Kidney epithelial cell (primary cell): ENCODE measurements around the gene TTYH2. TPM values are rescaled to one million over a fixed set of nuclear protein-coding genes. Genes with fewer than 3 reads are reported as not detected.
"Not testable (repeated sequence)": the region's sequence is repeated elsewhere in the genome, so short reads cannot be mapped to it uniquely, and the experiment has no call there.

Experiments
- DNase-seq: peaks from one replicate; pipeline ENCODE4 v3.0.0-alpha.2; 2010; ENCODE audit warnings: low read depth
- H3K27me3 ChIP-seq: 2 replicates; pipeline ENCODE4 v1.6.0; 2011; ENCODE audit warnings: low read length; ENCODE audit not compliant: control insufficient read depth, insufficient read depth
- H3K36me3 ChIP-seq: 2 replicates; pipeline ENCODE4 v1.5.1; 2011; ENCODE audit warnings: low read length; ENCODE audit not compliant: control insufficient read depth, insufficient read depth
- H3K4me3 ChIP-seq: 2 replicates; pipeline ENCODE4 v1.5.1; 2011; ENCODE audit warnings: low read depth, mild to moderate bottlenecking, control low read depth, low read length
- total RNA-seq: library from RNA; depleted of rRNA; stranded (reverse); fragments of >200 nt; gene quantifications from 2 replicates; pipeline ENCODE4 v1.2.3, GENCODE V29; 2015
- TF ChIP-seq, protein P1 (sequence below): IDR thresholded peaks from 2 replicates; pipeline ENCODE4 v1.5.1; 2011; ENCODE audit warnings: mild to moderate bottlenecking, moderate library complexity, low read length, control low read depth, inconsistent platforms; ENCODE audit not compliant: insufficient read depth, poor library complexity, severe bottlenecking

Gene TTYH2
- total RNA-seq, 1 donor from 2014 or later: 1.1 TPM

DNA sequence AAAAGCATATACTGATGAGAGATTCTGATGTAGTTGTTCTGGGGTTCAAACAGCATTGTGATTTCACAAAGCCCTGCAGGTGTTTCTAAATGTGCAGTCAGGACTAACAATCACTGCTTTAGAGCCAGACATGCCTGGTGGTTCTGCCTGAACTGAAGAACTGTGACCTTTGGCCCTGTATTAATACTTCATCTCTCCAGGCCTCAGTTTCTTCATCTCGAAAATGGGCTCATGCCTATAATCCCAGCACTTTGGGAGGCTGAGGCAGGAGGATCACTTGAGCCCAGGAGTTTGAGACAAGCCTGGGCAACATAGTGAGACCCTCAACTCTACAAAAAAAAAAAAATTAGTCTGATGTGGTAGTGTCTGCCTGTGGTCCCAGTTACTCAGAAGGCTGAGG, 64.6 kb downstream of the TTYH2 start:
- no peak for DNase-seq
- H3K36me3 ChIP-seq: no peaks in the 10 kb centered on the region
- no peak overlapping the region for H3K4me3 ChIP-seq
- H3K27me3 ChIP-seq: peaks cover 19% of the 10 kb centered on the region
- TF ChIP-seq, protein P1, sequence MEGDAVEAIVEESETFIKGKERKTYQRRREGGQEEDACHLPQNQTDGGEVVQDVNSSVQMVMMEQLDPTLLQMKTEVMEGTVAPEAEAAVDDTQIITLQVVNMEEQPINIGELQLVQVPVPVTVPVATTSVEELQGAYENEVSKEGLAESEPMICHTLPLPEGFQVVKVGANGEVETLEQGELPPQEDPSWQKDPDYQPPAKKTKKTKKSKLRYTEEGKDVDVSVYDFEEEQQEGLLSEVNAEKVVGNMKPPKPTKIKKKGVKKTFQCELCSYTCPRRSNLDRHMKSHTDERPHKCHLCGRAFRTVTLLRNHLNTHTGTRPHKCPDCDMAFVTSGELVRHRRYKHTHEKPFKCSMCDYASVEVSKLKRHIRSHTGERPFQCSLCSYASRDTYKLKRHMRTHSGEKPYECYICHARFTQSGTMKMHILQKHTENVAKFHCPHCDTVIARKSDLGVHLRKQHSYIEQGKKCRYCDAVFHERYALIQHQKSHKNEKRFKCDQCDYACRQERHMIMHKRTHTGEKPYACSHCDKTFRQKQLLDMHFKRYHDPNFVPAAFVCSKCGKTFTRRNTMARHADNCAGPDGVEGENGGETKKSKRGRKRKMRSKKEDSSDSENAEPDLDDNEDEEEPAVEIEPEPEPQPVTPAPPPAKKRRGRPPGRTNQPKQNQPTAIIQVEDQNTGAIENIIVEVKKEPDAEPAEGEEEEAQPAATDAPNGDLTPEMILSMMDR: no peak

DNA sequence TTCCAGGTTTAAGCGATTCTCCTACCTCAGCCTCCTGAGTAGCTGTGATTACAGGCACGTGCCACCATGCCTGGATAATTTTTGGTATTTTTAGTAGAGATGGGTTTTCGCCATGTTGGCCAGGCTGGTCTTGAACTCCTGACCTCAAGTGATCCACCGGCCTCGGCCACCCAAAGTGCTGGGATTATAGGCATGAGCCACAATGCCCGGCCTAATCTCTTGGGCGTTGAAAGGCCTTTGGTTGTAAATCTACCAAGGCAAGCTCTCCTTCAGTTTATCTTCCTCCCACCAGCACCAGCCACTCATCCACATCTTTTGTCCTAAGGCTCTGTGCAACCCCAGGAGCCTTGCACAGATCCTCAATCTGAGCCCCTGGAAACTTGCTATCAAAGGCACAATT, 66.2 kb downstream of the TTYH2 start:
- H3K27me3 ChIP-seq: peaks cover 11% of the 10 kb centered on the region
- DNase-seq, H3K4me3 ChIP-seq, H3K36me3 ChIP-seq: not testable (repeated sequence)

DNA sequence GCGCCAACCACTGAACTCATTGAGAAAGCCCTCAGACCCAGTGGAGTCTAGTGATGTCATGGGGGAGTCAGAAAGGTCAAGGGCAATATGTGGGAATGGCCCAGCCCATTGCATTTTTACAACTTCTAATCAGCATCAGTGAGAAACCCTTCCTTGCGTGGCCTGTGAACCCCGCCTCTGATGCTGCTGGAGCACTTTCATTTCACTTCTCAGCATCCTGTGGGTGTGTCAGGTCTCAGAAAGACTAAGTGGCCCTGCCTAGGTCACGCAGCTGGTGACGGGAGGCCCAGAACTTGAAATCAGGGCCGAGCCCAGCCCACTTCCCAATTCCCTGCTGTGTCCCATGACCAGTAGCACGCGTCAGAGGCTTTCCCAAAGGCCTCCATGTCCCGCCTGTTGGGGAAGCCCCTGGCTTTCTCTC, 66.7 kb downstream of the TTYH2 start:
- Histone ChIP-seq H3K36me3 (no peaks in the 10 kb centered on the region), H3K27me3 (peaks cover 13% of the 10 kb centered on the region), H3K4me3 (no peak overlapping the region)
- no peak for DNase-seq
- TF ChIP-seq, protein P1: no peak

DNA sequence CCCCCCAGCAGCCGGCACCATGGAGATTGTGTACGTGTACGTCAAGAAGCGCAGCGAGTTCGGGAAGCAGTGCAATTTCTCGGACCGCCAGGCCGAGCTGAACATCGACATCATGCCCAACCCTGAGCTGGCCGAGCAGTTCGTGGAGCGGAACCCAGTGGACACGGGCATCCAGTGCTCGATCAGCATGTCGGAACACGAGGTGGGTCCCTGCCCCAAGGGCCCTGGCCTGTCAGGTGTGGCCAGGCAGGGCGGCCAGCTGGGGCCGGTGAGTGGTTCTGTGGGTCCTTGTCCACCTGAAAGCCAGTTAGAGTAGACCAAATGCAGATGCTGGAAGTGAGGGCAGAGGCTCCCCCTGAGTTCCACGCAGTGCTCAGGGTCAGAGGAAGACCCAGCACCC, 68.4 kb downstream of the TTYH2 start:
- DNase-seq: no peak
- TF ChIP-seq, protein P1: no peak
- Histone ChIP-seq H3K36me3 (no peaks in the 10 kb centered on the region), H3K27me3 (peaks cover 8% of the 10 kb centered on the region), H3K4me3 (no peak overlapping the region)

DNA sequence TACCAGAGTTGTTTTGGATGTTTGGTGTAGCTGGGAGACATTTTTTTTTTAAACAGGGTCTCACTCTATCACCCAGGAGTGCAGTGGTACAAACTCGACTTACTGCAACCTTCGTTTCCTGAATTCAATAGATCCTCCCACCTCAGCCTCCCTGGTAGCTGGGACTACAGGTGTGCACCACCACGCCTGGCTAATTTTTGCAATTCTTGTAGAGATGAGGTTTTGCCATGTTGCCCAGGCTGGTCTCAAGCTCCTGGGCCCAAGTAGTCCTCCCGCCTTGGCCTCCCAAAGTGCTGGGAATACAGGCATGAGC, 68.9 kb downstream of the TTYH2 start:
- H3K27me3 ChIP-seq, DNase-seq, H3K36me3 ChIP-seq, H3K4me3 ChIP-seq: not testable (repeated sequence)

DNA sequence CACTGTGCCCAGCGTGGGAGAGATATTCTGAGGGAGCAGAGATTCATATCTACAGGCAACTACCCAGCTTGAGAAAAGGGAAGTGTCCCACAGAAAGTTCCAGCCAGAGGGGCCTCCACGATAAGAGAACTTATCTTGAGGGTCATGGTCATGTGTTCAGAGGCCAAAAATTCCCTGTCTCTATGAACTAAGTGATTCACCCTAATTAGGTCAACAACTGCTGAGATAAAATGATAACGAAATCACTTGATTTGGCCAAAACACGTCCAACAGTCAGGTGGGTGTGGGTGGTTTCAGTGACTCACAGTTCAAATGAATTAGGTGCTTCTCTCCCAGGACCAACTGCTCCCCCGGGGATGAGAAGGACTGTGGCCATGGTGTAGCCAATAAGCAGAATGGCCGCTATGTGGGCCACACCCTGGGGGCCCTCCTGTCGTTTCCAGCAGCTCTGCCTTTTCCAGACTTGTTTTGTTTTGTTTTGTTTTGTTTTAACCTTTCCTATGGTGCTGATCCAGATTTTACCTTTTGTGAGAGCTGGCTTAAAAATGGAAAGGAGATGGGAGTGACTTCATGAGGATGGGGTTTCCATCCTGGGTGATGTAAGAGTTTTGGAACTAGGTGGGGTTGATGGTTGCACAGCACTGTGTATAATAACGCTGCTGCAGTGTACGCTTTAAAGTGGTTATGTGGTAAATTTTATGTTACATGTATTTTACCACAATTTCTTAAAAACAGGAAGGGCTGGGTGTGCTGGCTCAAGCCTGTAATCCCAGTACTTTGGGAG, 69.4 kb downstream of the TTYH2 start:
- TF ChIP-seq, protein P1: no peak
- Histone ChIP-seq H3K4me3 (no peak overlapping the region), H3K27me3 (peaks cover 6% of the 10 kb centered on the region), H3K36me3 (no peaks in the 10 kb centered on the region)
- DNase-seq: no peak

DNA sequence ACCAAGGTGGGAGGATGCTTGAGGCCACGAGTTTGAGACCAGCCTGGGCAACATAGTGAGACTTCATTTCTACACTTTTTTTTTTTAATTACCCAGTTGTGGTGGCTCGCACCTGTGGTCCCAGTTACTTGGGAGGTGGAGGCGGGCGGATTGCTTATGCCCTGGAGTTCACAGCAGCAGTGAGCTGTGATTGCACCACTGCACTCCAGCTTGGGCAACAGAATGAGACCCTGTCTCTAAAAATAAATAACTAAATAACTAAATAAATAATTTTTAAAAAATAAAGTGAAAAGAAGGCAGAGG, 70.0 kb downstream of the TTYH2 start:
- DNase-seq: no peak
- peaks cover 6% of the 10 kb centered on the region for H3K27me3 ChIP-seq
- H3K36me3 ChIP-seq: no peaks in the 10 kb centered on the region
- H3K4me3 ChIP-seq: no peak overlapping the region
- TF ChIP-seq, protein P1: no peak
